ENCODE data around the gene CNOT1.
"Not testable (repeated sequence)": the region's sequence is repeated elsewhere in the genome, so short reads cannot be mapped to it uniquely, and the experiment has no call there.

CNOT1 gene

DNA sequence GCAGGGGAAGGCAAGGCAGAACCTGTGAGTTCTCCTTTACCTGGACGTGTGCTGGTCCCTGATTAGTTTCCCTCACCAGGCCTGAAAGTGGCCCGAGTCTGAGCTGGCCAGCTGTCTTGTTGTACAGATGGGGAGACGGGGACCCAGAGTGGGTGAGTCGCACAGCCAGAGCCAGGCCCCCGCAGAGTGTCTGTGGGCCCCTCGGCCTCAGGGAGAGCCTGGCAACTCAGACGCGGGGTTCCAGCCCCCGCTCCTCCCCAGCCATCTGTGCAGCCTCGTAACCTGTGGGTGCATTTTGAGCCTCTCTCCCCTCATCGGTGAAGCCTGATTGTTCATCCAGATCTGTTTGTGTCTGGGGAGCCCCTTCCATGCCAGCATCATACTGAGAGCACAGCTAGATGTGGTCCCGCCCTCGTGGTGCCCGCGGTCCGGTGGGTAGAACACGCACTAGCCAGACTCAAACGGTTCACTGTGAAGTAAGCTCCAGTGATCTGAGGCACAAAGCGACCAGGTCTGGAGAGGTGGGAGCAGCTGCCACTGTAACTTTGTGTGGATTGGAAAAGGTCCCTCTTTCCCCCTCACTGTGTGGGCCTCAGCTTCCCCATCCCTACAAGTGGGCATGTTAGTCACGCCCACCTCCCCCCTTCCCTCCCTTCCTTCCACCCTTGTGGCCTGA lies 135.7 kb downstream of the CNOT1 start:
- TF ChIP-seq SCRT1 (tag by site-specific recombination; IDR thresholded peaks at IDR 0.05; ENCODE audit: borderline replicate concordance) (no peak), ZFHX2 (tag by site-specific recombination; conservative IDR thresholded peaks at IDR 0.05) (0 out of 2 replicates have a peak, but pooled peaks have one; percentile 7)

DNA sequence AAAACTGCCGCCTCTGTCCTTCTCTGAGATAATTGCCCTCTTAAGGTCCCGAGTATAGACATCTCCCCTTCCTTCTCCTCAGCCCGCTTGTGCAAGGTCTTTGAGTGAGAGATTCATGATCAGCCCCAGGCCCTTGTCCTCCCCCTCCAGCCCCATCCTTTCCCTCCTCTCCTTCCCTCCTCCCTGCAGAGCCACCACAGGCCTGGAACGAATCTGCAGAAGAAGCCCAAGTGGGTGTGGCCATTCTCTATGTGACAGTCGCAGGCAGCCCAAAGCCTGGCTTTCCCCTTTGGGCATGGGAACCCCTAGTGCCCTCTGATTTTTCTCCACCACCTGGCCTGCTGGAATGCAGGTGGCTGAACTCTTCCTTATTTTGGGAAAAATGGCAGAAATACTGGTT lies 136.9 kb downstream of the CNOT1 start:
- no peaks in the 10 kb centered on the region for H3K9me3 ChIP-seq (ENCODE audit: control insufficient read depth, insufficient read depth, low read depth, low read length)
- no peaks in the 10 kb centered on the region for H3K4me1 ChIP-seq (ENCODE audit: control insufficient read depth, insufficient read depth, low read length)
- TF ChIP-seq, protein P1, sequence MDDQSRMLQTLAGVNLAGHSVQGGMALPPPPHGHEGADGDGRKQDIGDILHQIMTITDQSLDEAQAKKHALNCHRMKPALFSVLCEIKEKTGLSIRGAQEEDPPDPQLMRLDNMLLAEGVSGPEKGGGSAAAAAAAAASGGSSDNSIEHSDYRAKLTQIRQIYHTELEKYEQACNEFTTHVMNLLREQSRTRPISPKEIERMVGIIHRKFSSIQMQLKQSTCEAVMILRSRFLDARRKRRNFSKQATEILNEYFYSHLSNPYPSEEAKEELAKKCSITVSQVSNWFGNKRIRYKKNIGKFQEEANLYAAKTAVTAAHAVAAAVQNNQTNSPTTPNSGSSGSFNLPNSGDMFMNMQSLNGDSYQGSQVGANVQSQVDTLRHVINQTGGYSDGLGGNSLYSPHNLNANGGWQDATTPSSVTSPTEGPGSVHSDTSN (CRISPR knock-in tag; IDR thresholded peaks at IDR 0.05), result no peak
- TF ChIP-seq, protein P2, sequence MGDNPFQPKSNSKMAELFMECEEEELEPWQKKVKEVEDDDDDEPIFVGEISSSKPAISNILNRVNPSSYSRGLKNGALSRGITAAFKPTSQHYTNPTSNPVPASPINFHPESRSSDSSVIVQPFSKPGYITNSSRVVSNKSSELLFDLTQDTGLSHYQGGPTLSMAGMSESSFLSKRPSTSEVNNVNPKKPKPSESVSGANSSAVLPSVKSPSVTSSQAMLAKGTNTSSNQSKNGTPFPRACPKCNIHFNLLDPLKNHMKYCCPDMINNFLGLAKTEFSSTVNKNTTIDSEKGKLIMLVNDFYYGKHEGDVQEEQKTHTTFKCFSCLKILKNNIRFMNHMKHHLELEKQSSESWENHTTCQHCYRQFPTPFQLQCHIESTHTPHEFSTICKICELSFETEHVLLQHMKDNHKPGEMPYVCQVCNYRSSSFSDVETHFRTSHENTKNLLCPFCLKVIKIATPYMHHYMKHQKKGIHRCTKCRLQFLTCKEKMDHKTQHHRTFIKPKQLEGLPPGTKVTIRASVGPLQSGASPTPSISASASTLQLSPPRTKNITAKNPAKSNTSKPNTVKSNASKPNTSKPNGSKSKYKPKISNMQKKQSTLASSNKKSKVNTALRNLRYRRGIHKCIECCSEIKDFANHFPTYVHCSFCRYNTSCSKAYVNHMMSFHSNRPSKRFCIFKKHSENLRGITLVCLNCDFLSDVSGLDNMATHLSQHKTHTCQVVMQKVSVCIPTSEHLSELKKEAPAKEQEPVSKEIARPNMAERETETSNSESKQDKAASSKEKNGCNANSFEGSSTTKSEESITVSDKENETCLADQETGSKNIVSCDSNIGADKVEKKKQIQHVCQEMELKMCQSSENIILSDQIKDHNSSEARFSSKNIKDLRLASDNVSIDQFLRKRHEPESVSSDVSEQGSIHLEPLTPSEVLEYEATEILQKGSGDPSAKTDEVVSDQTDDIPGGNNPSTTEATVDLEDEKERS (tag by site-specific recombination; IDR thresholded peaks at IDR 0.05), result no peak
- TF ChIP-seq KLF9 (tag by site-specific recombination; IDR thresholded peaks at IDR 0.05; ENCODE audit: low read depth) (peak; percentile 93), ZNF16 (tag by site-specific recombination; IDR thresholded peaks at IDR 0.05; ENCODE audit: low read depth) (no peak), KLF1 (tag by site-specific recombination; IDR thresholded peaks at IDR 0.05) (0 out of 2 replicates have a peak, but pooled peaks have one; percentile 15), ZNF530 (tag by site-specific recombination; IDR thresholded peaks at IDR 0.05; ENCODE audit: low read depth) (no peak)
- TF ChIP-seq, protein P3, sequence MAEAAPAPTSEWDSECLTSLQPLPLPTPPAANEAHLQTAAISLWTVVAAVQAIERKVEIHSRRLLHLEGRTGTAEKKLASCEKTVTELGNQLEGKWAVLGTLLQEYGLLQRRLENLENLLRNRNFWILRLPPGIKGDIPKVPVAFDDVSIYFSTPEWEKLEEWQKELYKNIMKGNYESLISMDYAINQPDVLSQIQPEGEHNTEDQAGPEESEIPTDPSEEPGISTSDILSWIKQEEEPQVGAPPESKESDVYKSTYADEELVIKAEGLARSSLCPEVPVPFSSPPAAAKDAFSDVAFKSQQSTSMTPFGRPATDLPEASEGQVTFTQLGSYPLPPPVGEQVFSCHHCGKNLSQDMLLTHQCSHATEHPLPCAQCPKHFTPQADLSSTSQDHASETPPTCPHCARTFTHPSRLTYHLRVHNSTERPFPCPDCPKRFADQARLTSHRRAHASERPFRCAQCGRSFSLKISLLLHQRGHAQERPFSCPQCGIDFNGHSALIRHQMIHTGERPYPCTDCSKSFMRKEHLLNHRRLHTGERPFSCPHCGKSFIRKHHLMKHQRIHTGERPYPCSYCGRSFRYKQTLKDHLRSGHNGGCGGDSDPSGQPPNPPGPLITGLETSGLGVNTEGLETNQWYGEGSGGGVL (tag by site-specific recombination; IDR thresholded peaks at IDR 0.05), result peak; percentile 70; the same call in 1 of the 2 replicates
- H3K27ac ChIP-seq (ENCODE audit: extremely low read depth, low read depth, low read length), result no peak overlapping the region
- ChIA-PET CTCF (interaction anchor here (0.6 to 3.2 kb wide), 6 partner anchors 21 to 1868 kb away, joined by 3 to 17 read pairs (median 4); no protein-coding TSS in a partner anchor), POLR2A (interaction anchor here (0.6 kb wide), 1 partner anchor 8 kb away, joined by 9 read pairs; no protein-coding TSS in a partner anchor)
- no peaks in the 10 kb centered on the region for H3K36me3 ChIP-seq (ENCODE audit: control insufficient read depth in 2 of 2, insufficient read depth in 1 of 2, low read length in 2 of 2)
- H3K4me3 ChIP-seq (ENCODE audit: low read depth, low read length), result no peak overlapping the region

More for the DNA sequence above, 135.7 kb downstream of the CNOT1 start:
- CTCF ChIA-PET, result interaction anchor here (0.6 to 1.9 kb wide), 3 partner anchors 18 to 251 kb away, joined by 3 to 6 read pairs (median 3); no protein-coding TSS in a partner anchor
- POLR2A ChIA-PET, result no interaction called here
- no peak overlapping the region for H3K27ac ChIP-seq (ENCODE audit: extremely low read depth, low read depth, low read length)
- H3K9me3 ChIP-seq (ENCODE audit: control insufficient read depth, insufficient read depth, low read depth, low read length), result no peaks in the 10 kb centered on the region
- no peaks in the 10 kb centered on the region for H3K4me1 ChIP-seq (ENCODE audit: control insufficient read depth, insufficient read depth, low read length)
- H3K36me3 ChIP-seq (ENCODE audit: control insufficient read depth in 2 of 2, insufficient read depth in 1 of 2, low read length in 2 of 2), result no peaks in the 10 kb centered on the region
- H3K4me3 ChIP-seq (ENCODE audit: low read depth, low read length), result no peak overlapping the region

DNA sequence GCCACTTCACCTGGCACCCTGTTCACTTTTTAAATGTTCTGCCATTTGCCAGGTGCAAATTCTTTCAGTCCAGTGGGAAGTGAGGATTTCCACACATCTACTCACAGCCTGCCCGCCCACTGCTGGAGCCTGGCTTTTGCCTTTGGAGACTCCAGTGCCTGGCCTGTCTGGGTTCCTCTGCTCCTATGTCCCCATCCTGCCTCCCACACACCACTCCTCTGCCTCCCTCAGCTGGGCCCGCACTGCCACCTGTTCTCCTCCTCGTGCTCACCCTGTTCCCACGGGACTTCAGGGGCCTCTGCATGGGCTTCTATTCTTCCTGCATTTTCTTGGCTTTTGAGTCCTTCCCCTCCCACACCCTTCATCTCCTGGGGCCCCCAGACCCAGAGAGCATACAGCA lies 137.6 kb downstream of the CNOT1 start:
- CTCF ChIA-PET, result interaction anchor here (0.6 to 3.2 kb wide), 3 partner anchors 156 to 169 kb away, joined by 3 to 17 read pairs (median 5); no protein-coding TSS in a partner anchor
- no peaks in the 10 kb centered on the region for H3K4me1 ChIP-seq (ENCODE audit: control insufficient read depth, insufficient read depth, low read length)
- no peak overlapping the region for H3K4me3 ChIP-seq (ENCODE audit: low read depth, low read length)
- peak; percentile 95 for TF ChIP-seq EGR2 (tag by site-specific recombination; IDR thresholded peaks at IDR 0.05; ENCODE audit: low read depth)
- TF ChIP-seq ZFP69B (tag by site-specific recombination; IDR thresholded peaks at IDR 0.05), result no peak
- TF ChIP-seq KLF8 (tag by site-specific recombination; IDR thresholded peaks at IDR 0.05), result no peak
- TF ChIP-seq SP3 (tag by site-specific recombination; IDR thresholded peaks at IDR 0.05), result no peak
- TF ChIP-seq ZFHX2 (tag by site-specific recombination; conservative IDR thresholded peaks at IDR 0.05), result peak; percentile 95
- TF ChIP-seq ZBTB21 (tag by site-specific recombination; IDR thresholded peaks at IDR 0.05), result no peak
- TF ChIP-seq ZNF335 (tag by site-specific recombination; conservative IDR thresholded peaks at IDR 0.05), result no peak
- TF ChIP-seq ZNF155 (tag by site-specific recombination; IDR thresholded peaks at IDR 0.05), result no peak
- no peak for TF ChIP-seq SETDB1 (IDR thresholded peaks at IDR 0.05; ENCODE audit: insufficient read length, low read length)
- TF ChIP-seq ZNF768 (tag by site-specific recombination; IDR thresholded peaks at IDR 0.05), result no peak
- TF ChIP-seq SCRT2 (tag by site-specific recombination; IDR thresholded peaks at IDR 0.05), result peak; percentile 15; the same call in 1 of the 2 replicates
- TF ChIP-seq ZNF76 (tag by site-specific recombination; IDR thresholded peaks at IDR 0.05; ENCODE audit: borderline replicate concordance, low read depth), result no peak
- H3K9me3 ChIP-seq (ENCODE audit: control insufficient read depth, insufficient read depth, low read depth, low read length), result no peaks in the 10 kb centered on the region
- no peak overlapping the region for H3K27ac ChIP-seq (ENCODE audit: extremely low read depth, low read depth, low read length)
- H3K36me3 ChIP-seq (ENCODE audit: control insufficient read depth in 2 of 2, insufficient read depth in 1 of 2, low read length in 2 of 2), result no peaks in the 10 kb centered on the region
- POLR2A ChIA-PET, result no interaction called here

DNA sequence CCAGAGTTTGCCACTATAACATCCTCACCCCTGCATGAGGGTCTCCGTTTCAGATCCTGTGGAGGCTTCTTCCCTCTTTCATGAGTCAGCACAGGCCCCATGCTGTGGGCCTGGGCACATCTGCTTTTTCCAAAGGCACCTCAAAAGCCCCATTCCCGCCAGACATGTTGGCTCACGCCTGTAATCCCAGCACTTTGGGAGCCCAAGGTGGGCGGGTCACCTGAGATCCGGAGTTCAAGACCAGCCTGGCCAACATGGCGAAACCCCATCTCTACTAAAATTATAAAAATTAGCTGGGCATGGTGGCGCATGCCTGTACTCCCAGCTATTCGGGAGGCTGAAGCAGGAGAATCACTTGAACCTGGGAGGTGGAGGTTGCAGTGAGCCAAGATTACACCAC lies 139.1 kb downstream of the CNOT1 start:
- H3K4me3 ChIP-seq (ENCODE audit: low read depth, low read length); POLR2A ChIA-PET; H3K27ac ChIP-seq (ENCODE audit: extremely low read depth, low read depth, low read length); H3K9me3 ChIP-seq (ENCODE audit: control insufficient read depth, insufficient read depth, low read depth, low read length); H3K36me3 ChIP-seq (ENCODE audit: control insufficient read depth in 2 of 2, insufficient read depth in 1 of 2, low read length in 2 of 2); H3K4me1 ChIP-seq (ENCODE audit: control insufficient read depth, insufficient read depth, low read length): not testable (repeated sequence)
- CTCF ChIA-PET, result interaction anchor here (0.6 to 3.2 kb wide), 5 partner anchors 19 to 265 kb away, joined by 3 to 17 read pairs (median 4); no protein-coding TSS in a partner anchor
